HG03159 (cell line): ENCODE data around the gene DDX47.
"Not testable (repeated sequence)": the region's sequence is repeated elsewhere in the genome, so short reads cannot be mapped to it uniquely, and the experiment has no call there.

Experiments
- ATAC-seq: cut with Tn5 transposase; IDR thresholded peaks from one replicate; pipeline ENCODE4 v1.9.1; 2021; ENCODE audit warnings: mild to moderate bottlenecking, moderate library complexity; ENCODE audit not compliant: unreplicated experiment

Gene DDX47

DNA sequence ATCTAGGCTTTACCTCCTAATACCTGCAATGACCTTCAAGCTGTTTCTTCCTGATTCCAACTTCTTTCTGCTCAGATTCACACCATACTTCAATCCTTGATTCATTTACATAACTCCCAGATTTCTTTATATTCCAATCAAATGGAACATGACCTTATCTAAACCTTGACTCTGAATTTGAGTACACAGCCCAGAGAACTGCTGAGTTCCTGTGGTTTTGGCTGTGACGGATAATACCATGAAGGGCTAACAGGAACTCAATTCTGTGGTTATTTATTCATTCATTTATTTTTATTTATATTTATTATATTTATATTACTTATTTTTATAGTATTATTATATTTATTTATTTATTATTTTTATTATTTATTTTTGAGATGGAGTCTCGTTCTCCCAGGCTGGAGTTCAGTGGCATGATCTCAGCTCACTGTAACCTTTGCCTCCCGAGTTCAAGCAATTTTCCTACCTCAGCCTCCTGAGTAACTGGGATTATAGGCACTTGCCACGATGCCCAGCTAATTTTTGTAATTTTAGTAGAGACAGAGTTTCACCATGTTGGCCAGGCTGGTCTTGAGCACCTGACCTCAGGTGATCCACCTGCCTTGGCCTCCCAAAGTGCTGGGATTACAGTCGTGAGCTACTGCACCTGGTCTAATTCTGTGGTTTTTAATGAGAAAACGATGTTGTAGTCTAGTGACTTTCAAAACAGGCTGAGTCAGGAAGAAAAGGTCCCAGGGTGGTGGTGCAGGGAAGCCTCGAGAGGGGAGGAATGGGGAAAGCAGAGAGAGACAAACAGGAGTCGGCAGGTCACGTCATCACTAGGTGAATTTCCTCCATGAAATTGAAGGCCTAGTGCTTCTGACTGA, 16.0 kb upstream of the DDX47 start:
- no peak for ATAC-seq

DNA sequence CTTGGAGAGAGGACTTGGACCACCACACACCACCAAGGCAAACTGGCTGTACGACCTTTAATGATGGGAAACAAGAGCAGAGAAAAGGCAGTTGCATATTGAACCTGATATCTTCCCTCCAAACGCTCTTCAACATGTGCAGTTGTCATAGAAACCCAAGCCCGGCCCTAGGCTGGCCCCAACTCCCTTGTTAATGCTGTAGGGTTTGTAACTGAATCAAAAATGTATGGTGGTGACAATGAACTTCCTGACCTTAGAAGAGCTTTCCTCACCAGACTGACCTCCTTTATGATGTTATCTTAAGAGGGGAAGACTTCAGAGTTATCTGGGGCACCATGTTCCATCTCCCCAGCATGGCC, 15.4 kb upstream of the DDX47 start:
- no peak for ATAC-seq

DNA sequence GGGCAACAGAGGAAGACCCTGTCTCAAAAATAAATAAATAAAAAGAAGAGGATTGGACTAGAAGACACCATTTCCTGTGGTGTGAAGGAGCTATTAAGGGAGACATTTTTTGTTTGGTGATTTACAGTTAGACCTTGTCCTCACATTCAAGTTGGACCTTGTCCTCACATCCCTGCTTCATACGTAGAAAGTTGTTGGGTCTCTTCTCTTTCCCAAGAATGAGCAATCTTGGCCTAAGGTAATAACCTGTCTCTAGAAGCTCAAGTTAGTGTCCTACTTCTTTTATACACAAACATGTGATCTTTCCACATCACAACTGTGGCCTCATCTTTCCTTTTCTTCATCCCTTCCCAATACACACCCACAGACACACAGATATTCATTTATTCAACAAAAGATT, 14.7 kb upstream of the DDX47 start:
- no peak for ATAC-seq

DNA sequence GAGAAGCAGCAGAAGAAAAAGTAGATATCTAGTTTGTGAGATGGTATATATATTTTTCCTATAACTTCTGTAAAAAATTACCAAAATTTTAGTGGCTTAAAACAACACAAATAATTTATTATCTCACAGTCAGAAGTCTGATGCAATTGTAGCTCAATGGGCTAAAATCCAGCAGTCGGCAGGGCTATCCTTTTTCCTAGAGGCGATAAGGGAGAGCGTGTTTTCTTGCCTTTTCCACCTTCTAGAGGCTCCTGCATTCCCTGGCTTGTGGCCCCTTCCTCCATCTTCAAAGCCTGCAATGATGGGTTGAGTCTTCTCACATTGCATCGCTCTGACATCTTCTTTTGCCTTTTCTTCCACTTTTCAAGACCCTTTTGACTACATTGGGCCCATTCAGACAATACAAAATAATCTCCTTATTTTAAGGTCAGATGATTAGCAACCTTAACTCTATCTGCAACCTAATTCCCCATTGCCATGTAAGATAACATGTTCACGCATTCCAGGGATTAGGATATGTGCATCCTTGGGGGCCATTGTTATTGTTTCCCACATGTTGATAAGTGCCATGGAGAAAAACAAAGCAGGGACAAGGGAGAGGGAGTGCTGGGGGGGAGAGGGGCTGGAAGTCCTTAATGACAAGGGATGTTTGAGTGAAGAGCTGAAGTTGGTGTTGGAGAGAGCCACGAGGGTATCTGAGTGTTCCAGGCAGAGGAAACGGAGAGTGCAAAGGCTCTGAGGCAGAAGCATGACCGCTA, 13.8 kb upstream of the DDX47 start:
- ATAC-seq: no peak

DNA sequence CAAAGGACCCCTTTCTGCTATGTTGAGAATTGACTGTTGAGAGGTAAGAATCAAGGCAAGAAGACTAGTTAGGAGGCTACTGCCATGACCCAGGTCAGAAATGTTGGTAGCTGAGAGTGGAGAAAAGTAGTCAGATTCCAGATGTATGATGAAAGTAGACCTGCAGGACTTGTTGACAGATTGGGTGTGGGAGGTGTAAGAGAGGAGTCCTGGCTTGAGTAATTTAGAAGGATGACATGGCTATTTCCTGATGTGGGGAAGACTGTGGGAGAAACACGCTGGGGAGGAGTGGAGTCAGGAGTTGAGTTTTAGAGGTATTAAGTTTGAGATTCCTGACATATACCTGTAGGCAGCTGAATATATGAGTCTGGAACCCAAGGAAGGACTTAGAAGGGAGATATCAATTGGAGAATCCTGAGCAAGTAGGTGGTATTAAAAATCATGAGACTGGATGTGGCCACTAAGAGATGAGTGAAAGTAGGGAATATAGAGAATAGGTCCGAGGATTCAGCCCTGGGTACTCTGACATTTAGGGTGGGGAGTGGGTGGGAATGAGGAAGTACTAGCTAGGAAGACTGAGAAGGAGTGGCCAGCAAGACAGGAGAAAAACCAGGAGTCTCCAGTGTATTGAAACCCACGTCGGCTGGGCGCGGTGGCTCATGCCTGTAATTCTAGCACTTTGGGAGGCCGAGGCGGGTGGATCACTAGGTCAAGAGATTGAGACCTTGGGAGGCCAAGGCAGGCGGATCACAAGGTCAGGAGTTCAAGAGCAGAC, 12.6 kb upstream of the DDX47 start:
- no peak for ATAC-seq

DNA sequence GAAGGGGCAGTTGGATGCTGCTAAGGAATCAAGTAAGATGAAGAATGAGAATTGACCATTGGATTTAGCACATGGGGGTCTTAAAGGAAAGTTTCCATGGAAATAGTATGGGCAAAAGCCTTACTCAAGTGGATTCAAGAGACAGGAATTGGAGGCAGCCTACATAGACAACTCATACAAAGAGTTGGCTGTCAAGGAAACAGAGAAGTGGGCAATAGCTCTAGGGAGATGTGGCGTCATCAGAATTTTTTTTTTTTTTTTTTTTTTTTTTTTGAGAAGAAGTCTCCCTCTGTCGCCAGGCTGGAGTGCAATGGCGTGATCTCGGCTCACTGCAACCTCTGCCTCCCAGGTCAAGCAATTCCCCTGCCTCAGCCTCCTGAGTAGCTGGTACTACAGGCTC, 11.5 kb upstream of the DDX47 start:
- ATAC-seq: not testable (repeated sequence)

DNA sequence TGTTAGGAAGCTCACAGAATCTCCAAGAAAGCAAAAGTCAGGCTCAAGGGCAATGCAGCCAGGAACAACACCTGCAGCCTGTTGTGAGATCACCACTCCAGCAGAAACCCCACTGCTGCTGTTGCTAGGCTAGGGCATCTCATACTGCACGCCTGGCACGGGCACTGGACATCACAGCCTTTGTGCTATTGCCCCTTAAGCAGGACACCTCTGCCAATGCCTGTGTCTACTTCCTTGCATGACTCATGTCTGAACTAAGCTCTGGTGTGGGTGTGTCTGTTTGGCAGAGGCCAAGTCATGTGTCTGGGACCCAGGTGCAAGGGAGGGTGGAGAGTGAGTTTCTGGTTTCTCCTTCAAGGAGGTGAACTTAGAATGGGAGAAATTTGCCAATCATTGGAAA, 10.0 kb upstream of the DDX47 start:
- ATAC-seq: peak; percentile 73

DNA sequence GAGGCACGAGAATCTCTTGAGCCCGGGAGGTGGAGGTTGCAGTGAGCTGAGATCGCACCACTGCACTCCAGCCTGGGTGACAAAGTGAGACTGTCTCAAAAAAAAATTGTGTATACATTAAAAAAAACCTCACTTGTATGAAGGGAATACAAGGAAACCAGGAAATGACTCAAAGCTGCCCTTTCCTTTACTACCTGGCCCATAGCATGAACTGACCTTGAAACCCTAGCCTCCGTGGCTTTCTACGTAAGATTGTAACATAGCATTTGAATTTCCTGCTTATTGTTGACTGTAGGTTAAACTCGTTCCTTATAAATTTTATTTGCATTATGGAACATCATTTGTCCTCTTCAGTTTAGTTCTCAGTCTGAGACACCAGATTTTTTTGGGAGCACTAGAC, 9.1 kb upstream of the DDX47 start:
- ATAC-seq: no peak

DNA sequence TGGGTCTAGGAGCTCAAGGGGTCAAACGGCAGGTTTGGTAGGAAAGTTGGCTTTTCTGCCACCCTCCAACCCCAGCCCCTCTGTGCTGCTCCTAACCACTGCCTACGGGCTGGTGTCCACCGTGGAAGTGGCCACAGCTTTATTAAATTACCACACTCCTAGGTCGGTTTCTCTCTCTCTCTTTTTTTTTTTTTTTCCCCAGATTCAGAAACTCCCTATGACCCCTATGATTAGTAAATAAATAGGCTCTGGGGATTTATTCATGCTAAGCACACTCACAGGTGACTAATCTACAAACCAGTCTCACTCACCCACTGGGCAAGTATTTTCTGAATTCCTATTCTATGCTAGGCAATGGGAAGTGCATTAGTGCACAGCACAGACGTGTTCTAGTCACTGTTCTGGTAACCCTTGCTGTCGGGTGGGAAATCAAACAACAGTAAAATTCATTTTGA, 8.7 kb upstream of the DDX47 start:
- ATAC-seq: no peak

DNA sequence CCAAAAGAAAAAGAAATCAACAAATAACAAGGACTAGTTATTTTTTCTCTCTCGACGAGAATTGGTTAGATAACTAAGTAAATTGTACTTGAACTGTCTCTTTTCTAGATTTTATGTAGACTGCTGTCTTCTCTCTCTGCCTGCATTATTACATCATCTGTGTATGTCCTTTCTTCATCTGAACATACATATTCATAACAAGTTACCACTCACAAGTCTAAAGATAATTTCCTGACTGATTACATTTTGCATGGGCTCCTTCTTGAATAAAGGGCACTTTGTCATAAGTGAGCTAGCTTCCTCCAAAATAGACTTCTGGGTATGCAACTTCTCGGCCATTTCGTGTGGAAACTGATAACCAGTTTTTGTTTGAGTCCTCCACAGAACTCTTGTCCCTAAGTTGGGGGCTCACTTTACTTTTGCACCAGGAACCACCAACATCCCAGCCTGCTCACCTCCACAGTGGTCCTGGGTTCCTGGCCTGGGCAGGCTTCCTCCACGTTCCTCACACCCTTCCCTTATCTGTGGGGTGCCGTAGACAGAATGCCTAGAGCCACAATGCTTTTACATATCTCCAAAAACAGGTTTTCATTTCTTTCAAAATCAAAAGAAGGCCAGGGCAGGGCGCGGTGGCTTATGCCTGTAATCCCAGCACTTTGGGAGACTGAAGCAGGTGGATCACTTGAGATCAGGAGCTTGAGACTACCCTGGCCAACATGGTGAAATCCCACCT, 6.2 kb upstream of the DDX47 start:
- no peak for ATAC-seq

DNA sequence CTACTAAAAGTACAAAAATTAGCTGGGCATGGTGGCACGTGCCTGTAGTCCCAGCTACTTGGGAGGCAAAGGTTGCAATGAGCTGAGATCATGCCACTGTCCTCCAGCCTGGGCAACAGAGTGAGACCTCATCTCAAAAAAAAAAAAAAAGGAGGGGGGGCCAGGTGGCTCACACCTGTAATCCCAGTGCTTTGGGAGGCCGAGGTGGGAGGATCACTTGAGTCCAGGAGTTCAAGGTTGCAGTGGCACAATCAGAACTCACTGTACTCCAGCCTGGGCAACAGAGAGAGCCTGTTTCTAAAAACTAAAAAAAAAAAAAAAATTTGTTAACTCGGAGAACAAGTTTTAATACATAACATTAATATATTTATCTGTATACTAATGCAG, 5.6 kb upstream of the DDX47 start:
- ATAC-seq: not testable (repeated sequence)

DNA sequence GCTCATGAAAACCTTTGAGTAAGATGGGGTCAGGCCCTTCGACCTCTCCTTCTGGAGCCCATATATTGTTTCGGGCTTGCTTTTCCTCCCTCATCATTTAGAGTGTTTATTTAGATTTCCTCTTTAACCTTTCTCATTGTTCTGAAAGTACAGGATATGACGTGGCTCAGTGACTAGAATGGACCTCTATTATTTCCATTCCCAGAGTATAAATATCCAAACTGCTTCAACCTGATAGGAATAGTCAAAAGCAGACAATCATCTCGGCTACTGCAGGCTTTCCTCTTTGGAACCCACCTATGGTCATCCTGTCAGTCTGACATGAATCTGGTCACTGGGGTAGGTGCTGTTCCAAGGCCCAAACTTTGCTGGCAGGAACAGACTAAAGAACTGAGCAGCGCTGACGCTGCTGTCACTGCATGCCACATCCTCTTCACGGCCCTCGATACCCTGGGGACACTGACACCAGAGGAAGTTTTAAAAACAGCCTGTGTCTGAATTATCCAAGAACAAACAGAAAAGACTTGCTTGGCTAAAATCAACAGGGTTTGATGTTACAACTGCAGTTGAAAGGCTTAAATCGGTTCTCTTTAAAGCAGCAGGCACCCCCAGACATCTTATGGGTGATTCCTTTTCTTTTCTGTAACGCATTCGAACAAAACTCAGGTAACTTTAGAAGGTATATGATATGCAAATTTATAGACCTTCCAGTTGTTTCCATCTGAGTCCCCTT, 5.0 kb upstream of the DDX47 start:
- peak; percentile 69 for ATAC-seq

DNA sequence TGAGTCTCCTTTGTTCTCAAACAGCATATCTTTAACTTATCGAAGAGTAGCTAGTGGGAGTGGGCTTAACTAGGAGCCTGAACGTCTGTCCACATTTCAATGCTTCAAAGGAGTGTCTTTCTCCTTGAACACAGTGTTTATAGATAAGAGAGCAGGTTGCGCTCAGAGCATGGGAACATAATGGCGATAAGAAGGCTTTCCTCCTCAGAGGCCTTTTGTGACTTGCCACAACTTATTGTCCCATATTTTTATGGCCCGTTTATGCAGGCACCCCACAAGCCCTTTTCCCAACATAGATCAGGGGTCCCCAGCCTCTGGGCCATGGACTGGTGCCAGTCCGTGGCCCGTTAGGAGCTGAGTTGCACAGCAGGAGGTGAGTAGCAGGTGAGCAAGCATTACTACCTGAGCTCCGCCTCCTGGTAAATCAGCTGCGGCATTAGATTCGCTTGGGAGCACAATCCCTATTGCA, 2.6 kb upstream of the DDX47 start:
- ATAC-seq: no peak

DNA sequence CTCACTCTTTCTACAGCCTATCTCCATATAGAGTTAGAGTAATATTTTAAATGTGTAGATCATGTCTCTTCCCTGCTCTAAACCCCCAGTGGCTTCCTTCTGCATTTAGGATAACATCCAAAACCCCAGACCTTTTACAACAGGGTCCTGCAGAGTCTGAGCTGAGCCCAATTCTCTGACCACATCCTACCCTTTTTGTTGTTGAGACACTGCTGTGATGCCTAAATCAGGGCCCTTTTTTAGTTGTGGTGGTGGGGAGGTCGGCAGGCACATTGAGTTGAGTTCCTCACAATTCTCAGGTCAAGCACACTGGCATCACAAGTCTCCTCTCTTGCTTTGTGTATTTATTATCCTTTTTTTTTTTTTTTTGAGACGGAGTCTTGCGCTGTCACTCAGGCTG, 1.8 kb upstream of the DDX47 start:
- no peak for ATAC-seq

DNA sequence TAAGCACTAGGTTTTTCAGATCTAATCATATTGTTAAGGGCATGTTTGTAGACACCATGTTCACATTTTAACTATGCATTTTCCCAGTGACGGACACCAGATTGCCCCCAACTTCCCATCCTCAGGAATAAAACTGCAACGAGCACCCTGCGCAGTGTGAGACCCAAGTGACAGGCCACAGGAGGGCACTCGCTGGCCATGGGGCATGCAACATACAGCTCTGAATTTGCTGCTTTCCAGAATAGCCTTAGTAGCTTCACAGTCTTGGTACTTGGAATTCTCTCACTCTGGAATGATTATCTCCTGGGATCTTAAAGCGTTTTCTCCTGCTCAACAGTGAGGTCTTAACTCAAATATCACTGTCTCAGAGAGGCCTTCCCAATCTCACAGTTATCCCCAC, 972 bp upstream of the DDX47 start:
- no peak for ATAC-seq

DNA sequence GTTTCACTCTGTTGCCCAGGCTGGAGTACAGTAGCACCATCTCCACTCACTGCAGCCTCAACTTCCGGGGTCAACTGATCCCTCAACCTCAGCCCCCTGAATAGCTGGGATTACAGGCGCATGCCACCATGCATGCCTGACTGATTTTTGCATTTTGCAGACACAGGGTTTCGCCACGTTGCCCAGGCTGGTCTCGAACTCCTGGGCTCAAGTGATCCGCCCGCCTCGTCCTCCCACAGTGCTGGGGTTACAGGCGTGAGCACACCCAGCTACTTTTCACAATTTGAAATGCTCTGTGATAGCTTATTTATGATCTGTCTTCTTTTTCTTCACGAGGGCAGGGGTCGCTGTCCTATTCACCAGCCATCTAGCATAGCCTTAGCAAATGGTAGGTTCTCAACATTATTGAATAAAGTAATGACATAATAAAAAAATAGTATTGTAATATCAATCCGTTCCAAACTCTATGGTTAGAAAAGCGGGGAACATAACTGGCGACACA, 477 bp upstream of the DDX47 start:
- ATAC-seq: no peak

DNA sequence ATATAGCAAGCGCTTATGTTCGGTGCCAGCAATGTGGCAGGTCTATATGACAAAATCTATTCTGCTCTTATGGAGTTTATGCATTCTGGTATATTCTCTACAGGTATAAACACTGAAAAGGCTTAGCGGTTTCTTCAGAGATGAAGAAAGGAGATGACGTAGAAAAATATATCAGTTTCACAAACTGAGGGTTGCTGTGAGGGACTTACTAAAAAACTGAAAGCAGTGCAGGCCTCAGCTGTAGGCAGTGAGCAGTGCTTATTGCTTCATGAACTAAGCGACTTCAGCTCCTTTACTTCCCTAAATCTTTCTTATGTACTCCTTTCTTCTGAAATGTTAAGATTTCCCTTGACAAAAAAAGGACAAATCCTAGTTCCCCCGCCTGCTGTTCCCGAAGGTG, 4.5 kb downstream of the DDX47 start:
- ATAC-seq: peak; percentile 32

DNA sequence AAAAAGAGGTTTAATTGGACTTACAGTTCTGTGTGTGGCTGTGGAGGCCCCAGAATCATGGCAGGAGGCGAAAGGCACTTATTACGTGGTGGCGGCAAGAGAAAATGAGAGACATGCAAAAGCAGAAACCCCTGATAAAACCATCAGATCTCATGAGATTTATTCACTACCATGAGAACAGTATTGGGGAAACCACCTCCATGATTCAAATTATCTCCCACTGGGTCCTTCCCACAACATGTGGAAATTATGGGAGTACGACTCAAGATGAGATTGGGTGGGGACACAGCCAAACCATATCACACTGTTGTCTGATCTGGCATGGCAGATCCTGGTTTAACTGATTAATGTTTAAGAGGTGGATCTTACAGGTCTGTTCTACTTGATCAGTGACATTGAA, 5.6 kb downstream of the DDX47 start:
- ATAC-seq: no peak

DNA sequence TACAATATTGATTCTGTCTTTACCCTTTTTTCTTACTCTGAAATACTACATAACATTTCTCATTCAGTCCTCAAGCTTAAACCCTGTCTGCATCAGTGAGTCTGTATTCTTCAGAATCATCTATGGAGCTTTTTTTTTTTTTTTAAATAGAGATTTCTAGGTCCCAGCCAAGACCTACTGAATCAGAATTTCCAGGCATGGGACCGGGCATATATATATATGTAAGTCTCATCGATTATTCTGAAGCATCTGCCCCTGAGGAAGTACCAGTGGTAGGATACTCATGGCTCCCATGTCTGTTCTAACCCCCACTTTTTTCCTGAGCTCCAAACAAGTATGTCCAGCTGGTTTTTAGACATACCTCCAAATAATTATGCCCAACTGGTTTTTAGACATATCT, 6.1 kb downstream of the DDX47 start:
- ATAC-seq: no peak

DNA sequence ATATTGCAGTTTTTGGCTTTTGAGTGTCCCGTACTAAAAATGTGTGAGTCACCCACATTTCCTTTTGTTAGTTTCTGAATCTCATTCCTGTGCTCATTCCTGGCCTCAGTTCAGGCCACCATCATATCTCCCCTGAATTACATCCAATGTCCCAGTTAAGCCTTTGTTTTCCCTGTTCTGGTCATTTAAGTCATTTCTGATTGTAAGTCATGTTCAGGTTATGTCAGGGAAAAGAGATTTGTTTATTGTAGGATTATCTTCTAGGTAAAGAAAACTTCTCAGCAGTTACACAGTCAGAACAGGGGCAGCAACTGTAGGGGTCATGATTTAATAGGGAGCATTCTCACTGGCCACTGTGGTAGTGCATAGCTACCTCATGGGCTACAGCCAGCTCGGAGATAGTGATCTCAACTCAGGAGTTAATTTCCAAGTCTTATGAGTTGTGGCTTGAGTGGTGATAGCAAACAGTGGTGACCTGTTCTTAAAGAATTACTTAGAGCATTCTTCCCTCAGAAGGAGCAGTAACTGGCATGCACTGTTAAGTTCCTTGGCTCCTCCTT, 6.7 kb downstream of the DDX47 start:
- no peak for ATAC-seq
